Pons (tissue), 1 donor: ENCODE measurements around the gene FOXD3.

Experiments used
- DNase-seq: peaks from one replicate; pipeline ENCODE4 v3.0.0-alpha.2; 2016; ENCODE audit warnings: low spot score

FOXD3 gene

DNA sequence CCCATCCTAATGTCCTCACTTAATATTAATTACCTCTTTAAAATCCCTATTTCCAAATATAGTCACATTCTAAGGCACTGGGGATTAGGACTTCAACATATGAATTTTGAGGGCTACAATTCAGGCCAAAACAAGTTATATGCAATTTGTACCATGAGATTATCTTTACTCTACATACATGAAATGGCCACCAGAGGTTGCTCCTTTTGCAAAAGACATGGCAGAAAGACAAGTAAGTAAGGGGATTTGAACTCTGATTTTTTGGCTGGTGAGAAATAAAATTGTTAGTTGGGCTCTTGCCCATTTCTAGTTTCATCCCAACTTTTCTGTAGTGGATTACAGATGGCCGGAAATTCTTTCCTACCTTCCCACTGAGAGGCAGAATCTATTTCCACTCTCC is 40.2 kb downstream of the FOXD3 start:
- no peak for DNase-seq

DNA sequence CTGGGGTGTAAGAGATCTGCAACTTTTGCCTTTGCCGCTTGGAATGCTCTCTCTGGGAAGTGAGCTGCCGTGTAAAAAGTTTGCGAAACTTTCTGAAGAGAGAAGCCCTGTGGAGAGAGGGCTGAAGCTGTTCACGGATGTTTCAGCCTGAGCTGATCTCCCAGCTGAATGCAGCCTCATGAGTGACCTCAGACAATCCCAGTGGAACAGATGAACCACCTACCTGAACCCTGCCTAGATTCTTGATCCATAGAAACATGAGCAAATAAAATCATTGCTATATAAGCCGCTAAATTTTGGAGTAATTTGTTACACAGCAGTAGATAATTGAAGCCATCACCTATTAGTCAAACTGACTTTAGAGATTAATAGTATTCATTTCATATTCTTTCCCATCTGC is 40.6 kb downstream of the FOXD3 start:
- DNase-seq: no peak

DNA sequence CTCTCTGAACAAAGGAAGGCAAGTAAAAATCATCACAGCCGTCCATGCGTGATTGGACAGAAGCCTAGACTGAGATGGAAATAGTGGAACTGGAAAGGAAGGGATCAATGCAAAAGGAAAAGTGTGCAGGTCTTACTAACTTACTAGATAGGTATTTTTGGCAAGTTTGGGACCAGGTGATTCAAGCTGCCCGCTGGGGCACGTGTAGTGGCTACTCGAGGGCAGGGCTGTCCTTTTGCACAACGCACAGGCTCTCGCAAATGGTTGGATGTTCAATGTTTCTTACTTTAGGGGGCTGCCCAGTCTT is 44.5 kb downstream of the FOXD3 start:
- DNase-seq: no peak

DNA sequence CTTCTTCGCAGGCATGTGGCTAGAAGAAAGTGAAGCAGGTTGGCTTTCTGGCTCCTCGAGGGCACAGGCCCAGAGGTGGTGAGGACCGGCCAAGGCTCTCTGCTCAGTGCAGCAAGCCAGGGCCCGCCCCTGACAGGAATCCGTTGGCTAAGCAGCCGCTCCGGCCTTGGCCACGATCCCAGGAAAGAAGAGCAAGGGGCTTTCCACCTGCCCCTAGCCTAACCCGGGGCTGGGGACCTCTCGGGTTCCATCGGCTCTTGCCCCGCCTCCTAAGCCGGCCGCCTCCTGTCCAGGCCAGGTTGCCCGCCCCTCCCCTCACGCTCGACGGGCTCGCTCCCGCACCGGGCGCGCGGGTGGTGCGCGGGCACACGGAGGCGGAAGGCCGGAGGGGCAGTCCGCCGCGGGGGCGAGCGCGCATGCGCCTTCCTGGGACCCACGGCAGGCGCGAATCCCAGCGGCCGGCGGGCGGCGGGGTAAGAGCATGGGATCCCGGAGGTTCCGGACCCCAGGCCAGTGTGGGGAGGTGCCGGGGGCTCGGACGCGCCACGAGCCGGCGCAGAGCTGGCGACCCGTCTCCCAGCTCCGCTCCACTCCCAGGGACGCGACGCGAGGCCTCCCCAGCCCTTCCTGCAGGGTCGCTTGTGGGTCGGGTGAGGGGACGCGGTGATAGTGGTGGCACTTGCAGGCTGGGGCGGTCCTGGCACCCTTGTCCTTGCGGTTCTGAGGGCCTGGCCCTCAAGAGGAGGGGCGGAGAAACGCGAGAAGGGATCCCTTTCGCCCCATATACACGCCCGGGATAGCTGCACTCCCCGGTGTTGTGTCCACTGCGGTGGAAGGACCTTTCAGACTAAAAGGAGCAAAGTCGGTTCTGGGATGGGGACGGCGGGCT is 45.1 kb downstream of the FOXD3 start, which contains the start of gene ALG6:
Gene ALG6, plus strand, starts transcription at position 413 of the 889 bp plus-strand sequence. CDS start 3,351 bp downstream, outside the sequence.
- DNase-seq: peak; percentile 92

DNA sequence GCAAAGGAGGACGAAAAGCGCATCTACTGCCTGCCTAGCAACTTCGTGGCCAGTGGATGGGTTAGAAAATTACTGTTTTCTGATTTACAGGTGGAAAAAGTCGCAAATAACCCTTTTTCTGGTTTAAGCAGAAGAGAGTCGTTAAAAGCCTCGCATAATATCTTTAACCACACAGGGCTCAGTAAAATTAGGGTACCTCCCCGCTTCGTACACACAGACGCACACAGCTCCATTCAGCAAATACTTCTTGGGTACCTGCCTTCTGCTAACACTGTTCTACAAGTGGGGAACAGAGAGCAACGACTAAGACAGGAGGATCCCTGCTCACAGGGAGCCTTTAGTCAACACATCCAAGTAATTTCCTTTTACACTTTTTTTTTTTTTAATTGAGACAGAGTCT is 45.8 kb downstream of the FOXD3 start:
- DNase-seq: peak; percentile 12
